Measurements from ENCODE around the gene FADS2. TPM values are rescaled to one million over a fixed set of nuclear protein-coding genes. Genes with fewer than 3 reads are reported as not detected.

FADS2 gene
- total and polyA plus RNA-seq, 2 experiments from 2014 or later = 5.2 to 5.5 TPM

- peak; percentile 85 for DNase-seq
- Histone ChIP-seq H3K4me1 (ENCODE audit: insufficient read depth) (peaks cover 8% of the 10 kb centered on the region), H3K4me3 (peak overlapping the region; percentile 81), H2AFZ (peak overlapping the region; percentile 84), H3F3A (ENCODE audit: insufficient read depth) (peaks cover 17% of the 10 kb centered on the region), H3K9me3 (ENCODE audit: low read depth) (no peaks in the 10 kb centered on the region), H3K9me2 (ENCODE audit: insufficient read depth) (no peaks in the 10 kb centered on the region), H3K27ac (peak overlapping the region; percentile 67), H4K20me1 (ENCODE audit: insufficient read depth) (no peaks in the 10 kb centered on the region), H3K27me3 (replicated peaks; ENCODE audit: insufficient read depth) (no peaks in the 10 kb centered on the region), H3K4me2 (ENCODE audit: unreplicated experiment) (peak overlapping the region; percentile 94), H3K9ac (peak overlapping the region; percentile 84), H3K36me3 (ENCODE audit: low read depth) (no peaks in the 10 kb centered on the region), H3K79me2 (ENCODE audit: insufficient read depth) (no peaks in the 10 kb centered on the region)
- TF ChIP-seq EZH2 (IDR thresholded peaks at IDR 0.05; ENCODE audit: insufficient read depth, poor library complexity, severe bottlenecking) (no peak), EZH2phosphoT487 (IDR thresholded peaks at IDR 0.05; ENCODE audit: insufficient read depth, low read depth) (no peak)
- in situ Hi-C loops (cut with MboI) = no loop called here
- 1% methylated on average over 60 to 67 of the region's 69 CpGs for whole genome bisulfite sequencing, 2 experiments (ENCODE audit: low coverage in 1 of 2, low lambda C conversion rate in 2 of 2, missing lambda C conversion rate in 2 of 2)
Measured at GRCh38 chr11:61815790-61816735, 12.0 kb upstream of the FADS2 start.

- Histone ChIP-seq H3K79me2 (ENCODE audit: insufficient read depth) (no peaks in the 10 kb centered on the region), H3K9me3 (ENCODE audit: low read depth) (no peaks in the 10 kb centered on the region), H3K4me3 (peak within 1 kb of the TSS; percentile 81), H3K4me1 (ENCODE audit: insufficient read depth) (peaks cover 8% of the 10 kb centered on the region), H4K20me1 (ENCODE audit: insufficient read depth) (no peaks in the 10 kb centered on the region), H3K36me3 (ENCODE audit: low read depth) (no peaks in the 10 kb centered on the region), H3K9ac (peak within 1 kb of the TSS; percentile 84), H2AFZ (peak within 1 kb of the TSS; percentile 84), H3K4me2 (ENCODE audit: unreplicated experiment) (peak within 1 kb of the TSS; percentile 94), H3K27ac (peak within 1 kb of the TSS; percentile 67), H3K9me2 (ENCODE audit: insufficient read depth) (no peaks in the 10 kb centered on the region), H3F3A (ENCODE audit: insufficient read depth) (peaks cover 19% of the 10 kb centered on the region), H3K27me3 (replicated peaks; ENCODE audit: insufficient read depth) (no peaks in the 10 kb centered on the region)
- WGBS, 2 experiments (ENCODE audit: low coverage in 1 of 2, low lambda C conversion rate in 2 of 2, missing lambda C conversion rate in 2 of 2) = 3 to 5% methylated on average over 35 to 60 of the region's 73 CpGs
- peak; percentile 95 for DNase-seq
- TF ChIP-seq EZH2phosphoT487 (IDR thresholded peaks at IDR 0.05; ENCODE audit: insufficient read depth, low read depth) (no peak), EZH2 (IDR thresholded peaks at IDR 0.05; ENCODE audit: insufficient read depth, poor library complexity, severe bottlenecking) (no peak)
- in situ Hi-C loops (cut with MboI) = no loop called here
Measured at GRCh38 chr11:61816736-61817455, 11.2 kb upstream of the FADS2 start, which contains the start of gene FADS1. FADS1 (minus strand) TSS chr11:61817003; CDS start chr11:61816929, 74 bp downstream.

GRCh38 chr11:61817471-61818202 lies 10.5 kb upstream of the FADS2 start:
- WGBS, 2 experiments (ENCODE audit: low coverage in 1 of 2, low lambda C conversion rate in 2 of 2, missing lambda C conversion rate in 2 of 2) = 61 to 66% methylated on average over 6 of the region's 6 CpGs
- Histone ChIP-seq H4K20me1 (ENCODE audit: insufficient read depth) (no peaks in the 10 kb centered on the region), H3K9ac (peak overlapping the region; percentile 84), H3K79me2 (ENCODE audit: insufficient read depth) (no peaks in the 10 kb centered on the region), H3K9me2 (ENCODE audit: insufficient read depth) (no peaks in the 10 kb centered on the region), H3K4me1 (ENCODE audit: insufficient read depth) (peaks cover 8% of the 10 kb centered on the region), H3K36me3 (ENCODE audit: low read depth) (no peaks in the 10 kb centered on the region), H2AFZ (peak overlapping the region; percentile 84), H3K4me3 (peak overlapping the region; percentile 81), H3F3A (ENCODE audit: insufficient read depth) (peaks cover 19% of the 10 kb centered on the region), H3K4me2 (ENCODE audit: unreplicated experiment) (peak overlapping the region; percentile 94), H3K27me3 (replicated peaks; ENCODE audit: insufficient read depth) (no peaks in the 10 kb centered on the region), H3K9me3 (ENCODE audit: low read depth) (no peaks in the 10 kb centered on the region), H3K27ac (peak overlapping the region; percentile 43)
- in situ Hi-C loops (cut with MboI) = no loop called here
- DNase-seq = no peak
- no peak for TF ChIP-seq EZH2phosphoT487 (IDR thresholded peaks at IDR 0.05; ENCODE audit: insufficient read depth, low read depth)
- TF ChIP-seq EZH2 (IDR thresholded peaks at IDR 0.05; ENCODE audit: insufficient read depth, poor library complexity, severe bottlenecking) = no peak

DNA sequence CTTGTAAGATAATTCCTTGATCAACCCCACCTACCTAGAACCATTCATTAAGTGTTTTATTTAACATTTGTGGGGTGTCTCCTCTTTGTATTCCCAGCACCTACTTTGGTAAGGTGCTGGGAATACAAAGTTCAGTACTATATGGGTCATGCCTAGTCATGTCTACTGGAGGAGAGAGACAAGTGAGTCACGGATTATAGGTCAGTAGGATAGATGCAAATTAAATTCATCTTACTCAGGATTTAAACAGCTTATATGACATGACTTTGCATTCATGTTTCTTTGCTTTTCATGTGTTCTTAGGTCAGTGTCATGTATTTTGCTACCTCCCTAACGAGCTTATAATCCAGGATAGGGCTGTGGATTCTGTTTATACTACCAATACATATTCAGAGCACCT lies 7.9 kb upstream of the FADS2 start:
- Histone ChIP-seq H3K4me2 (ENCODE audit: unreplicated experiment) (peak overlapping the region; percentile 55), H4K20me1 (ENCODE audit: insufficient read depth) (no peaks in the 10 kb centered on the region), H3F3A (ENCODE audit: insufficient read depth) (peaks cover 19% of the 10 kb centered on the region), H3K79me2 (ENCODE audit: insufficient read depth) (no peaks in the 10 kb centered on the region), H3K4me1 (ENCODE audit: insufficient read depth) (peaks cover 8% of the 10 kb centered on the region), H3K9me2 (ENCODE audit: insufficient read depth) (no peaks in the 10 kb centered on the region), H3K27me3 (replicated peaks; ENCODE audit: insufficient read depth) (no peaks in the 10 kb centered on the region), H2AFZ (no peak overlapping the region), H3K27ac (peak overlapping the region; percentile 55), H3K4me3 (no peak overlapping the region), H3K36me3 (ENCODE audit: low read depth) (no peaks in the 10 kb centered on the region), H3K9ac (no peak overlapping the region; the same call in 1 of the 2 replicates), H3K9me3 (ENCODE audit: low read depth) (no peaks in the 10 kb centered on the region)
- 42 to 44% methylated on average over 2 of the region's 2 CpGs for WGBS, 2 experiments (ENCODE audit: low coverage in 1 of 2, low lambda C conversion rate in 2 of 2, missing lambda C conversion rate in 2 of 2)
- DNase-seq = peak; percentile 79
- in situ Hi-C loops (cut with MboI) = no loop called here
- TF ChIP-seq EZH2phosphoT487 (IDR thresholded peaks at IDR 0.05; ENCODE audit: insufficient read depth, low read depth) = no peak
- no peak for TF ChIP-seq EZH2 (IDR thresholded peaks at IDR 0.05; ENCODE audit: insufficient read depth, poor library complexity, severe bottlenecking)

Measured in GM23248 (cell line).